GM18508 (cell line): ENCODE measurements around the gene PFKM.

Experiments
- ATAC-seq: cut with Tn5 transposase; IDR thresholded peaks from one replicate; pipeline ENCODE4 v1.9.1; 2021; ENCODE audit warnings: moderate number of reproducible peaks; ENCODE audit not compliant: insufficient read depth, unreplicated experiment

Gene PFKM

DNA sequence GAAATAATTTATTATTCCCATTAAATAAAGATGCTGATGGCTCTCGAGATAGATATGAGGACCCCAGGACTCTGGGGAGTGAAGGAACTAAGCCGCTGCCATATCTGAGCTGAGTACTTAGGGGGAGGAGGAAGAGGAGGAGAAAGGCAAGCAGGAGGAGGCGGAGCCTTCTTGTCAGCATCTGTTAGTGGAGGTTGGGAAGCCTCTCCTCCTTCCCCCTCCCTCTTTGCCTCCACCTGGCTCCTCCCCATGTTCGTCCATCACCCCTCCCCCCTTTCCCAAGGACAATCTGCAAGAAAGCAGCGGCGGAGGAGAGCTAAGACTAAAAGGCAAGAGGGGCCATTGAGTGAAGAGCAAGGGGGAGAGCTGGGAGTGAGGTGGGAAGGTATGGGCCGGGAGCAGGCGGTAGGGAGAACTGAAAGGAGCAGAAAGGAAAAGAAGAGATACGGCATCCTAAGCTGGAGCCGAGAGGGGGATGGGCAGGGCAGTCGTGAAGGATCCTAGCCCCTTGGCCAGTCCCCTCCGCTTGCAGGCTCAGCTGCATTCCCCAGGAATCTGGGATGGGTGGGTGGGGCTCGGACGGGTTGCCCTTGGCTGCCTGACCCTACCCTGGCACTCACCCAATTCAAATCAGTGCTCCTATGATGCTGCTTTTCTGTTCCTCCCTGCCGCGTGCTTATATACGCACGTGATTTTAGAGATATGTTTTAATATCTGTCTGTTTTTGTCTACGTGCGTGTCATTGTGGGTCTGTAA is at the start of gene PFKM:
TSS of gene PFKM (plus strand) at position 287 of the 756 bp plus-strand sequence. CDS start 3,411 bp downstream, outside the sequence.
- peak; percentile 92 for ATAC-seq

DNA sequence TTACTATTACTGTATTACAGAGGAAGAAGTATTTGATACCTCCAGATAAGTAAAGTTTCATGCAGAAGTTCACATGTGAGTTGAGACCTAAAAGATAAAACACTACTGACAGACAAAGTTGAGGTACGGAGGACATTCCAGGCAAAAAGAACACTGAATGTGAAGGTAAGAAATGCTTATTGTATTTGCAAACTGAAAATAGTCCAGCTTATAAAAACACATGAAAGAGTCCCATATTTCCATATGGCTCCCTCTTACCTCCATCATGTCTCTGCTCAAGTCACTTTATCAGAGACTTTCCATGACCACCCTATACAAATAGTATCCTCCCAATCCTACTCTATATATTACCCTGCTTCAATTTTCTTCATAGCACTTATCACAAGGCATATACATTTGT is 49.1 kb upstream of the PFKM start:
- ATAC-seq, result no peak

DNA sequence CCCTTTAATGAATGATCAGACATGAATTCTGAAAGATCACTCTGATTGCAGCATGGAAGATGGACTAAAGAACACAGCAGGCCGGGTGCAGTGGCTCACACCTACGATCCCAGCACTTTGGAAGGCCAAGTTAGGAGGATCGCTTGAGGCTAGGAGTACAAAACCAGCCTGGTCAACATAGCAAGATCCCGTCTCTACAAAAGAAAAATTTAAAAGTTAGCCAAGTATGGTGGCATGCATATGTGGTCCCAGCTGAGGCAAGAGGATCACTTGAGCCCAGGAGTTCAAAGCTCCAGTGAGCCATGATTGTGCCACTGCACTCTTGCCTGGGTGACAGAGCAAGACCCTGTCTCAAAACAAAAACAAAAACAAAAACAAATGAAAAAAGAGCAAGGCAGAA is 48.4 kb upstream of the PFKM start:
- no peak for ATAC-seq

GRCh38 chr12:48071808-48072207 is 47.4 kb upstream of the PFKM start:
- ATAC-seq, result no peak

- ATAC-seq, result no peak
Measured at GRCh38 chr12:48072266-48072665, 46.9 kb upstream of the PFKM start.

- no peak for ATAC-seq
Measured at GRCh38 chr12:48074266-48074665, 44.9 kb upstream of the PFKM start.

- no peak for ATAC-seq
Measured at GRCh38 chr12:48075832-48076231, 43.3 kb upstream of the PFKM start.

GRCh38 chr12:48077111-48077510 is 42.1 kb upstream of the PFKM start:
- ATAC-seq, result no peak

DNA sequence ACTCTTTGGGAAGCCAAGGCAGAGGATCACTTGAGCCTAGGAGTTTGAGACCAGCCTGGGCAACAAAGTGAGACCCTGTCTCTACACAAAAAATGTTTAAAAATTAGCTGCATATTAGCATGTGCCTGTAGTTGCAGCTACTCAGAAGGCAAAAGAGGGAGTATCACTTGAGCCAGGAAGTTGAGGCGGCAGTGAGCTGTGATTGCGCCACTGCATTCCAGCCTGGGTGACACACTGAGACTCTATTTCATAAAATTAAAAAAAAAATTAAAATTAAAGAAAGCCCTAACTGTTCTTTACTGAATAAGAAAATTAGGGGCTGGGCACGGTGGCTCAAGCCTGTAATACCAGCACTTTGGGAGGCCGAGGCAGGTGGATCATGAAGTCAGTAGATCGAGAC is 40.3 kb upstream of the PFKM start:
- ATAC-seq, result no peak

GRCh38 chr12:48080285-48080684 is 38.9 kb upstream of the PFKM start:
- ATAC-seq, result no peak

DNA sequence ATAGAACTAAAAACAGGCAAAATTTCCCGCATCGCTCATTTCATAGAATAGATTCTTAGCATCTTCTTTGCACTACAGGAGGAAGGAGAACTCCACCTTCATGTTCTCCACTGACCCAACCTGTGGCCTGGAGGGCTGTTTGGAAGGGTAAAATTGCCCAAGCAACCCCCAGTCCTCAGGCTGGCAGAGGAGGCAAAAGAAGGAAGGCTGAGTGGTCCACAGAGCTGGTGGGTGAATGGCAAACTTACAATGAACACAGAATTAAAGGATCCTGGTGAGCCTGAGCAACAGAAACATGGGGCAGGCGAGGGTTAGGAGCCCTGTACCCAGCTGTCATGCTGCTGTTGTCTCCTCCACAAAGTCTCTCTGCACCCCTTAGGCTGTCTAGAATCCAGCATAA is 38.3 kb upstream of the PFKM start:
- no peak for ATAC-seq

- no peak for ATAC-seq
Measured at GRCh38 chr12:48084066-48084465, 35.1 kb upstream of the PFKM start.

GRCh38 chr12:48084841-48085460 is 34.2 kb upstream of the PFKM start:
- no peak for ATAC-seq

GRCh38 chr12:48086327-48086726 is 32.8 kb upstream of the PFKM start:
- ATAC-seq, result no peak

- no peak for ATAC-seq
Measured at GRCh38 chr12:48092611-48093010, 26.6 kb upstream of the PFKM start.

- no peak for ATAC-seq
Measured at GRCh38 chr12:48104531-48104930, 14.6 kb upstream of the PFKM start.

- ATAC-seq, result peak; percentile 34
Measured at GRCh38 chr12:48105321-48105866, 13.8 kb upstream of the PFKM start.

DNA sequence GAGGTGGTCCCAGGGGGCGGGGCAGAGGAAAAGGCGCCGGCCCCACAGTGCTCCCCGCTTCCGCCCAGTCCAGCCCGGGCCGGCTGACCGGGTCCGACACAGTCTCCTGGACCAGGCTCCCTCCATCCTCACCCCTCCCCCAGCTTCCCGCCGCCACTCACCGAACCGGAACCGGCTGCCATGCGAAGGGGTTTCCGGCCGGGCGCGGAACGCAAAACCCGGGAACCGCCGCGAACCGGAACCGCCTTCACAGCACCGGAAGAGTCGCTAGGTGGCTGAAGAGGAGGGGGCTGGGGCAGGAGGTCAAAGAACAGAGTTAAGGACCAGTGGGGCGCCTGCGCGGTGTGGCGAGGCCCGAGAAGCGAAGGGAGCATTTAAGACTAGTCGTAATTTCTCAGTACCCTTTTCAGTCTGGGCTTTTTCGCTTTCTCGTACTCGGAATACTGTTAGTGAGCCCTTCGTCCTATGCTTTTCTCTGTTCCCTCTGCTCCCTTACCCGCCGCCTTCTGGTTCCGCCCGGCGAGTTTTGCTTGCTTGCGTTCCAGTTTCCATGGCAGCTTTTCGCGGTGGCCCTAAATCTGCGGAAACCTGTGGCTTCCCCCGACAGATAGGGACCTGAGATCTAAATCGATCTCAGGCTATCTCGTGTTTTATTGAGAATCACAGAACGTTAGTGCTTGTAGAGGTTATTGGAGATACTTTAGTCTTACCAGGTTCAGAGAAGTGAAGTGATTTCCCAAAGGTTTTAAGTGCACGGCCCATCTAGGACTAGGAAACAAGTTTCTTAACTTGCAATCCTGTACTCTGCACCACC is 13.1 kb upstream of the PFKM start, which contains the start of gene SENP1:
TSS of gene SENP1 (minus strand) at position 213 of the 814 bp plus-strand sequence. CDS start 4,607 bp downstream, outside the sequence.
- ATAC-seq, result peak; percentile 38

GRCh38 chr12:48106681-48107613 is 12.2 kb upstream of the PFKM start:
- ATAC-seq, result no peak

DNA sequence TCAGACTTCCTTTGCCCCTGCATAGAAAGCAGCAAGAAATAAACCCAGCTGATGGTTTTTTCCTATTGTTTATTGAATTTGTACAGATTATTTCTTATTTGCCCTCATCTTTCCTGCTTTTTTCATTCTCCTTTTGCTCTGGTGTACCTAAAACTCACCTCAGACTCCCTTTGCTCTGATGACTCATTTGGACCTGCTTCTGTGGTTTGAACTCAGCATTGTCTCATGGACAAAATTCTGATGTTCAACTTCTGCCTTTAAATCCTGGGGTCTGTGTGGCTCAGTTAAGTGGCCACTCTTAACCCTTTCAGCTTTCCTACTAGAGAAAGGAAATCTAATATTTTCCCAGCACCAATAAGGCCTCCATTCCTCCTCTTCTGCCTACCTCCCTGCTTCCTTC is 9.7 kb upstream of the PFKM start:
- no peak for ATAC-seq
